Lung (tissue), 12 donors: ENCODE results near the gene ZNF598. TPM values are rescaled to one million over a fixed set of nuclear protein-coding genes. Genes with fewer than 3 reads are reported as not detected.

Source experiments
- ATAC-seq: fragments of 200-7000 bp; cut with Tn5 transposase; one replicate; pipeline ENCODE4 v1.9.1; 2020; ENCODE audit warnings: moderate number of reproducible peaks; ENCODE audit not compliant: insufficient read depth, low FRiP score
- DNase-seq, 3 donors: peaks; one replicate each; pipeline ENCODE4 v3.0.0-alpha.2; 2013 to 2017
- H3K27ac ChIP-seq, 2 donors: one replicate each; pipeline ENCODE4 v1.5.1; 2013; ENCODE audit warnings: mild to moderate bottlenecking in 2 of 2, moderate library complexity in 2 of 2, control low read depth in 1 of 2, inconsistent platforms in 1 of 2, low read depth in 1 of 2, low read length in 1 of 2
- H3K27me3 ChIP-seq, 3 donors: one replicate each; pipeline ENCODE4 v1.5.1; 2013; ENCODE audit warnings: low read length in 2 of 3; ENCODE audit not compliant: control insufficient read depth in 3 of 3, insufficient read depth in 3 of 3
- H3K36me3 ChIP-seq, 4 donors: one replicate each; pipeline ENCODE4 v1.5.1; 2013; ENCODE audit warnings: low read length in 4 of 4, mild to moderate bottlenecking in 1 of 4, moderate library complexity in 1 of 4; ENCODE audit not compliant: control insufficient read depth in 4 of 4, insufficient read depth in 4 of 4
- H3K4me1 ChIP-seq, 5 donors: one replicate each; pipeline ENCODE4 v1.5.1; 2013; ENCODE audit warnings: low read length in 5 of 5, mild to moderate bottlenecking in 2 of 5, moderate library complexity in 1 of 5; ENCODE audit not compliant: control insufficient read depth in 5 of 5, insufficient read depth in 5 of 5
- H3K4me3 ChIP-seq: one replicate; pipeline ENCODE4 v1.5.1; 2013; ENCODE audit warnings: mild to moderate bottlenecking, control low read depth, moderate library complexity
- H3K9ac ChIP-seq, 2 donors: one replicate each; pipeline ENCODE4 v1.5.1; 2013; ENCODE audit warnings: low read length in 2 of 2, control low read depth in 1 of 2; ENCODE audit not compliant: insufficient read depth in 1 of 2
- H3K9me3 ChIP-seq, 4 donors: one replicate each; pipeline ENCODE4 v1.5.1; 2013; ENCODE audit warnings: low read length in 3 of 4, mild to moderate bottlenecking in 1 of 4, moderate library complexity in 1 of 4; ENCODE audit not compliant: control insufficient read depth in 4 of 4, insufficient read depth in 3 of 4
- WGBS, 2 donors: extraction: QIAGEN DNeasy Blood & Tissue Kit; methylation state at CpG; one replicate each; pipeline ENCODE4 v1.1.7; 2013; 5-methylcytosine and 5-hydroxymethylcytosine counted together
- polyA plus RNA-seq, 2 donors: library from polyadenylated mRNA; stranded (reverse); fragments of 200-250 nt; gene quantifications; one replicate each; pipeline ENCODE4 v1.2.1, GENCODE V29; 2013
- total RNA-seq, 2 donors: library from RNA; depleted of rRNA in 1 of 2; stranded (reverse); fragments of >200 nt in 1 of 2; gene quantifications; one replicate each; pipeline ENCODE4 v1.2.1, GENCODE V29; 2014 to 2021
- TF ChIP-seq, protein P1 (sequence below): IDR thresholded peaks from 2 replicates; pipeline ENCODE4 v1.5.1; 2012; ENCODE audit warnings: mild to moderate bottlenecking; ENCODE audit errors: control extremely low read depth, extremely low read depth
- donor health status: control.
- donor health status: control.
- donor health status: Bipolar disorder and iron deficiency.
- donor health status: healthy.
- donor health status: DM: yes; HTN: yes; CAD: no.

Gene ZNF598
- total and polyA plus RNA-seq, 4 donors = 13.9 to 49.8 (median 35.9) TPM

DNA sequence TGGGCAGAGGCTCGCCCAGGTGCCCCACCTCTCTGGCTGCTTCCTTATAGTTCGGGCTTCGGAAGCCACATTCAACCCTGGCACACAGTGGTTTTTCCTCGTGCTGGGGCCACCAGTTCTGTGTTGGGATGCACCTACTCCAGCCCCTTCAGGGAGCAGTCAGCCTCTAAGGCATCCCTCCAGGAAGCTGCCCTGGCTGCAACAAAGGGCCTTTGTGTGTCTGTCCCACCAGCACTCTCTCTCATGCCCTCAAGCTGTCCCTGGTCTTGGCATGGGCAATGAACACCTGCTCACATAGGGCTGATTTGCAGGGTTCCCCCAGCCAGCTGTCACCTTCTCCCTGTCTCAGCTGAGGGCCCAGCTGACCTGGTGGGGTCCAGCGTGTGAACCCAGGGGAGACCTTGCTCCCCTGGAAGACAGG is 27.6 kb downstream of the ZNF598 start:
- DNase-seq (no peak), ATAC-seq (no peak)
- H3K36me3 ChIP-seq = peaks cover 0 to 29% (median 16%) of the 10 kb centered on the region in 4 donors
- no peak overlapping the region for H3K27ac ChIP-seq
- no peak overlapping the region for H3K4me3 ChIP-seq
- TF ChIP-seq, protein P1, sequence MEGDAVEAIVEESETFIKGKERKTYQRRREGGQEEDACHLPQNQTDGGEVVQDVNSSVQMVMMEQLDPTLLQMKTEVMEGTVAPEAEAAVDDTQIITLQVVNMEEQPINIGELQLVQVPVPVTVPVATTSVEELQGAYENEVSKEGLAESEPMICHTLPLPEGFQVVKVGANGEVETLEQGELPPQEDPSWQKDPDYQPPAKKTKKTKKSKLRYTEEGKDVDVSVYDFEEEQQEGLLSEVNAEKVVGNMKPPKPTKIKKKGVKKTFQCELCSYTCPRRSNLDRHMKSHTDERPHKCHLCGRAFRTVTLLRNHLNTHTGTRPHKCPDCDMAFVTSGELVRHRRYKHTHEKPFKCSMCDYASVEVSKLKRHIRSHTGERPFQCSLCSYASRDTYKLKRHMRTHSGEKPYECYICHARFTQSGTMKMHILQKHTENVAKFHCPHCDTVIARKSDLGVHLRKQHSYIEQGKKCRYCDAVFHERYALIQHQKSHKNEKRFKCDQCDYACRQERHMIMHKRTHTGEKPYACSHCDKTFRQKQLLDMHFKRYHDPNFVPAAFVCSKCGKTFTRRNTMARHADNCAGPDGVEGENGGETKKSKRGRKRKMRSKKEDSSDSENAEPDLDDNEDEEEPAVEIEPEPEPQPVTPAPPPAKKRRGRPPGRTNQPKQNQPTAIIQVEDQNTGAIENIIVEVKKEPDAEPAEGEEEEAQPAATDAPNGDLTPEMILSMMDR = no peak
- peaks cover 0 to 17% (median 7%) of the 10 kb centered on the region in 5 donors for H3K4me1 ChIP-seq
- H3K9ac ChIP-seq = no peak overlapping the region
- 48 to 69% methylated on average over 5 of the region's 5 CpGs for WGBS, 2 donors
- H3K9me3 ChIP-seq = peaks cover 0 to 11% (median 0%) of the 10 kb centered on the region in 4 donors
- H3K27me3 ChIP-seq = peaks cover 0 to 46% (median 33%) of the 10 kb centered on the region in 3 donors

DNA sequence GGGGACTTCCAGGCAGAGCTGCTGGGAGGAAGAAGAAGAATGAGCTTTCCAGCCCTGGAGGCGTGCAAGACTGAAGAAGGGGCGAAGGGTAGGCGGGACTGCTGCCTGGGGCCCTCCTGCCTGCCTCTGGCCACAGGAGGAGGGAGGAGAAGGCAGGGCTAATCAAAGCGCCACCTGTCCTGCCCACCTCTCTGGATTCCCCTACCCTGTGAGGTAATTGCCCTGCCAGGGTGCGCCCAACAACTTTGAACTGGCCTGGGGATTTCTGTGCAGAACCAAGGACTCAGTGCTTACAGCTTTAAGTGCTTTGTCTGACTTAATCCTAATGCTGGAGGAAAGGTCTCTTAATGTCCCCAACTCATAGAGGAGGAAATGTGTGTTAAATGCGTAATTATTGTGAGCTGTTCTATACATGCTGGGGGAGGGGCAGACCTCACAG is 28.2 kb downstream of the ZNF598 start, which contains the start of gene NOXO1:
TSS of gene NOXO1 (minus strand) at position 72 of the 439 bp plus-strand sequence. CDS start 290 bp downstream, outside the sequence.
- H3K9ac ChIP-seq = no peak within 1 kb of the TSS
- WGBS, 2 donors = 28 to 34% methylated on average over 6 of the region's 6 CpGs
- no peak within 1 kb of the TSS for H3K4me3 ChIP-seq

DNA sequence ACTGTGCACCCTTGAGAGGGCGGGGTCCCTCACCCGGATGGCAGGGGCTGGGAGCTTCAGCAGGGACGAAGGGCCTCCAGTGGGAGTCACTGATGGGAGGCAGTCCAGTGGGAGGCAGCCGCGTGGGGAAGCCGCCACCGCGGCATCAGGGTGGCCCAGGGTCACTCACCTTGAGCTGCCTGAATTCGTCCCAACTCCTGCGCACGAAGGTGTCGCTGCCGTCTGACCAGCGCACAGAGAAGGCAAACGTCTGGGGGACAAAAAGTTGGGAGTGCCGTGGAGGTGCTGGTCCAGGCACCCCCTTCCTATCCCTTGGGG is 28.9 kb downstream of the ZNF598 start:
- ATAC-seq (no peak), DNase-seq (no peak)
- Histone ChIP-seq H3K9ac (no peak overlapping the region), H3K27ac (no peak overlapping the region), H3K4me1 (peaks cover 0 to 17% (median 7%) of the 10 kb centered on the region in 5 donors), H3K4me3 (no peak overlapping the region), H3K27me3 (peaks cover 0 to 46% (median 33%) of the 10 kb centered on the region in 3 donors), H3K9me3 (peaks cover 0 to 21% (median 0%) of the 10 kb centered on the region in 4 donors), H3K36me3 (peaks cover 0 to 30% (median 12%) of the 10 kb centered on the region in 4 donors)
- 22 to 28% methylated on average over 16 of the region's 16 CpGs for WGBS, 2 donors
- TF ChIP-seq, protein P1 = no peak

More for the DNA sequence above, 28.2 kb downstream of the ZNF598 start, which contains the start of gene NOXO1:
- TF ChIP-seq, protein P1 = no peak
- Histone ChIP-seq H3K27me3 (peaks cover 0 to 46% (median 33%) of the 10 kb centered on the region in 3 donors), H3K9me3 (peaks cover 0 to 17% (median 0%) of the 10 kb centered on the region in 4 donors), H3K27ac (no peak within 1 kb of the TSS), H3K4me1 (peaks cover 0 to 17% (median 7%) of the 10 kb centered on the region in 5 donors), H3K36me3 (peaks cover 0 to 30% (median 16%) of the 10 kb centered on the region in 4 donors)
- ATAC-seq (no peak), DNase-seq (no peak)
